ES-I3 (cell line): ENCODE data around the gene OR2K2.
"Not testable (repeated sequence)": the region's sequence is repeated elsewhere in the genome, so short reads cannot be mapped to it uniquely, and the experiment has no call there.

Source experiments
- H3K36me3 ChIP-seq: 2 replicates; pipeline ENCODE4 v1.6.1; 2013; ENCODE audit warnings: mild to moderate bottlenecking, low read length, control low read depth, moderate library complexity; ENCODE audit not compliant: insufficient read depth
- H3K4me1 ChIP-seq: 2 replicates; pipeline ENCODE4 v1.6.1; 2013; ENCODE audit warnings: mild to moderate bottlenecking, control low read depth, low read length; ENCODE audit not compliant: insufficient read depth
- H3K9ac ChIP-seq: 2 replicates; pipeline ENCODE4 v1.6.1; 2013; ENCODE audit warnings: low read depth, mild to moderate bottlenecking, low read length, moderate library complexity
- H3K9me3 ChIP-seq: 2 replicates; pipeline ENCODE4 v1.6.1; 2013; ENCODE audit warnings: mild to moderate bottlenecking, low read length, moderate library complexity; ENCODE audit not compliant: control insufficient read depth, insufficient read depth

Gene OR2K2

GRCh38 chr9:111330124-111330523 lies at the start of gene OR2K2:
OR2K2 (minus strand) TSS chr9:111330224; CDS start chr9:111328433, 1,791 bp downstream.
- Histone ChIP-seq H3K9me3 (no peaks in the 10 kb centered on the region), H3K36me3 (no peaks in the 10 kb centered on the region), H3K9ac (no peak within 1 kb of the TSS), H3K4me1 (no peaks in the 10 kb centered on the region)

GRCh38 chr9:111375817-111376564 lies 46.0 kb upstream of the OR2K2 start:
- no peaks in the 10 kb centered on the region for H3K4me1 ChIP-seq
- H3K9me3 ChIP-seq: no peaks in the 10 kb centered on the region
- H3K36me3 ChIP-seq: peaks cover 31% of the 10 kb centered on the region
- no peak overlapping the region for H3K9ac ChIP-seq

GRCh38 chr9:111375062-111375461 lies 45.0 kb upstream of the OR2K2 start:
- H3K4me1 ChIP-seq: no peaks in the 10 kb centered on the region
- no peak overlapping the region for H3K9ac ChIP-seq
- H3K36me3 ChIP-seq: peaks cover 36% of the 10 kb centered on the region
- H3K9me3 ChIP-seq: no peaks in the 10 kb centered on the region

GRCh38 chr9:111372297-111372696 lies 42.3 kb upstream of the OR2K2 start:
- peaks cover 38% of the 10 kb centered on the region for H3K36me3 ChIP-seq

GRCh38 chr9:111366978-111367377 lies 37.0 kb upstream of the OR2K2 start:
- Histone ChIP-seq H3K36me3 (peaks cover 28% of the 10 kb centered on the region), H3K9me3 (no peaks in the 10 kb centered on the region)

More at GRCh38 chr9:111372297-111372696, 42.3 kb upstream of the OR2K2 start:
- Histone ChIP-seq H3K9ac (no peak overlapping the region), H3K4me1 (no peaks in the 10 kb centered on the region), H3K9me3 (no peaks in the 10 kb centered on the region)

GRCh38 chr9:111362526-111362925 lies 32.5 kb upstream of the OR2K2 start:
- peaks cover 4% of the 10 kb centered on the region for H3K36me3 ChIP-seq
- H3K4me1 ChIP-seq: no peaks in the 10 kb centered on the region
- no peaks in the 10 kb centered on the region for H3K9me3 ChIP-seq
- no peak overlapping the region for H3K9ac ChIP-seq

More at GRCh38 chr9:111366978-111367377, 37.0 kb upstream of the OR2K2 start:
- Histone ChIP-seq H3K4me1 (no peaks in the 10 kb centered on the region), H3K9ac (no peak overlapping the region)

GRCh38 chr9:111360881-111361280 lies 30.9 kb upstream of the OR2K2 start:
- Histone ChIP-seq H3K9ac (no peak overlapping the region), H3K9me3 (no peaks in the 10 kb centered on the region), H3K36me3 (peaks cover 3% of the 10 kb centered on the region), H3K4me1 (peaks cover 5% of the 10 kb centered on the region; the same call in 1 of the 2 replicates)

GRCh38 chr9:111356481-111357244 lies 26.6 kb upstream of the OR2K2 start:
- H3K36me3 ChIP-seq: no peaks in the 10 kb centered on the region; the same call in 1 of the 2 replicates
- H3K9me3 ChIP-seq: no peaks in the 10 kb centered on the region
- no peak overlapping the region for H3K9ac ChIP-seq
- peaks cover 5% of the 10 kb centered on the region; the same call in 1 of the 2 replicates for H3K4me1 ChIP-seq

GRCh38 chr9:111352545-111352944 lies 22.5 kb upstream of the OR2K2 start:
- H3K9ac ChIP-seq: no peak overlapping the region

GRCh38 chr9:111350556-111350955 lies 20.5 kb upstream of the OR2K2 start:
- no peaks in the 10 kb centered on the region for H3K36me3 ChIP-seq
- no peaks in the 10 kb centered on the region for H3K4me1 ChIP-seq
- H3K9me3 ChIP-seq: no peaks in the 10 kb centered on the region
- H3K9ac ChIP-seq: no peak overlapping the region

More at GRCh38 chr9:111352545-111352944, 22.5 kb upstream of the OR2K2 start:
- Histone ChIP-seq H3K36me3 (no peaks in the 10 kb centered on the region), H3K9me3 (no peaks in the 10 kb centered on the region), H3K4me1 (peaks cover 5% of the 10 kb centered on the region; the same call in 1 of the 2 replicates)

GRCh38 chr9:111349766-111350165 lies 19.7 kb upstream of the OR2K2 start:
- H3K4me1 ChIP-seq: no peaks in the 10 kb centered on the region
- no peak overlapping the region for H3K9ac ChIP-seq
- no peaks in the 10 kb centered on the region for H3K9me3 ChIP-seq
- no peaks in the 10 kb centered on the region for H3K36me3 ChIP-seq

- Histone ChIP-seq H3K9ac (no peak overlapping the region; the same call in 1 of the 2 replicates), H3K36me3 (no peaks in the 10 kb centered on the region), H3K4me1 (no peaks in the 10 kb centered on the region), H3K9me3 (no peaks in the 10 kb centered on the region)
These were observed 18.8 kb upstream of the OR2K2 start for GRCh38 chr9:111348821-111349271.

GRCh38 chr9:111334318-111334863 lies 4.4 kb upstream of the OR2K2 start:
- not testable (repeated sequence) for H3K9ac ChIP-seq, H3K4me1 ChIP-seq, H3K9me3 ChIP-seq, H3K36me3 ChIP-seq

GRCh38 chr9:111320631-111321030 lies 9.4 kb downstream of the OR2K2 start:
- no peaks in the 10 kb centered on the region; the same call in 1 of the 2 replicates for H3K9me3 ChIP-seq
- H3K9ac ChIP-seq: no peak overlapping the region
- H3K4me1 ChIP-seq: no peaks in the 10 kb centered on the region
- H3K36me3 ChIP-seq: no peaks in the 10 kb centered on the region
